Breast epithelium (tissue), 3 donors: ENCODE measurements around the gene TIMM22.

ENCODE experiments used
- POLR2A ChIP-seq: fragments of 450-650 bp; IDR thresholded peaks from one replicate; pipeline ENCODE4 v1.6.1; 2016; ENCODE audit warnings: antibody characterized with exemption, mild to moderate bottlenecking, moderate library complexity
- POLR2AphosphoS5 ChIP-seq, 3 donors: sonication (generic); formaldehyde crosslinking; IDR thresholded peaks; one replicate each; pipeline ENCODE4 v1.6.1; 2017; ENCODE audit warnings: antibody characterized with exemption in 3 of 3
- TF ChIP-seq, protein P1 (sequence below), 3 donors: fragments of 450-650 bp; IDR thresholded peaks; one replicate each; pipeline ENCODE4 v1.5.1; 2016 to 2017; ENCODE audit warnings: antibody characterized with exemption in 3 of 3, mild to moderate bottlenecking in 3 of 3, moderate library complexity in 3 of 3

GRCh38 chr17:987931-988330, 9.0 kb upstream of the TIMM22 start:
- TF ChIP-seq, protein P1, sequence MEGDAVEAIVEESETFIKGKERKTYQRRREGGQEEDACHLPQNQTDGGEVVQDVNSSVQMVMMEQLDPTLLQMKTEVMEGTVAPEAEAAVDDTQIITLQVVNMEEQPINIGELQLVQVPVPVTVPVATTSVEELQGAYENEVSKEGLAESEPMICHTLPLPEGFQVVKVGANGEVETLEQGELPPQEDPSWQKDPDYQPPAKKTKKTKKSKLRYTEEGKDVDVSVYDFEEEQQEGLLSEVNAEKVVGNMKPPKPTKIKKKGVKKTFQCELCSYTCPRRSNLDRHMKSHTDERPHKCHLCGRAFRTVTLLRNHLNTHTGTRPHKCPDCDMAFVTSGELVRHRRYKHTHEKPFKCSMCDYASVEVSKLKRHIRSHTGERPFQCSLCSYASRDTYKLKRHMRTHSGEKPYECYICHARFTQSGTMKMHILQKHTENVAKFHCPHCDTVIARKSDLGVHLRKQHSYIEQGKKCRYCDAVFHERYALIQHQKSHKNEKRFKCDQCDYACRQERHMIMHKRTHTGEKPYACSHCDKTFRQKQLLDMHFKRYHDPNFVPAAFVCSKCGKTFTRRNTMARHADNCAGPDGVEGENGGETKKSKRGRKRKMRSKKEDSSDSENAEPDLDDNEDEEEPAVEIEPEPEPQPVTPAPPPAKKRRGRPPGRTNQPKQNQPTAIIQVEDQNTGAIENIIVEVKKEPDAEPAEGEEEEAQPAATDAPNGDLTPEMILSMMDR (IDR thresholded peaks at IDR 0.05) = no peak
- TF ChIP-seq POLR2AphosphoS5 (IDR thresholded peaks at IDR 0.05) (no peak), POLR2A (no peak)
